PFSK-1 (cell line): Measurements from ENCODE around the gene RASSF1.

ENCODE experiments used
- FOXP2 ChIP-seq: optimal IDR thresholded peaks from 2 replicates; pipeline ENCODE3; 2011; ENCODE audit warnings: borderline replicate concordance, control low read depth, inconsistent platforms; ENCODE audit not compliant: insufficient read depth; ENCODE audit errors: extremely low read length, extremely low read depth
- POLR2AphosphoS5 ChIP-seq: IDR thresholded peaks from 2 replicates; pipeline ENCODE4 v1.6.1; 2012; ENCODE audit warnings: low read depth, mild to moderate bottlenecking, control low read depth, low read length, moderate library complexity
- REST ChIP-seq, 2 experiments: IDR thresholded peaks; 2 replicates each; pipeline versions ENCODE4 v1.6.1 to v1.8.0; 2011 to 2012; ENCODE audit warnings: low read depth in 2 of 2, low read length in 2 of 2, control low read depth in 1 of 2, inconsistent platforms in 1 of 2, mild to moderate bottlenecking in 1 of 2, moderate library complexity in 1 of 2; ENCODE audit not compliant: insufficient read depth in 1 of 2
- SIN3A ChIP-seq: IDR thresholded peaks from 2 replicates; pipeline ENCODE4 v1.6.1; 2012; ENCODE audit warnings: mild to moderate bottlenecking, low read length, moderate library complexity, borderline replicate concordance; ENCODE audit not compliant: insufficient read depth
- TAF1 ChIP-seq: IDR thresholded peaks from 2 replicates; pipeline ENCODE4 v1.6.1; 2012; ENCODE audit warnings: low read length, control low read depth, borderline replicate concordance; ENCODE audit not compliant: insufficient read depth

RASSF1 gene

GRCh38 chr3:50288387-50289007 lies 52.1 kb downstream of the RASSF1 start:
- TF ChIP-seq REST (IDR thresholded peaks at IDR 0.05; ENCODE audit: insufficient read depth in 1 of 2, low read depth in 2 of 2, low read length in 2 of 2) (no peak), SIN3A (no peak), POLR2AphosphoS5 (no peak), TAF1 (no peak), FOXP2 (no peak)

GRCh38 chr3:50287262-50287661 lies 53.4 kb downstream of the RASSF1 start:
- TF ChIP-seq FOXP2 = no peak
- no peak for TF ChIP-seq POLR2AphosphoS5
- no peak for TF ChIP-seq REST (IDR thresholded peaks at IDR 0.05; ENCODE audit: insufficient read depth in 1 of 2, low read depth in 2 of 2, low read length in 2 of 2)
- TF ChIP-seq SIN3A = no peak
- TF ChIP-seq TAF1 = no peak

GRCh38 chr3:50286322-50287227 lies 54.1 kb downstream of the RASSF1 start:
- TF ChIP-seq FOXP2 (no peak), TAF1 (no peak), POLR2AphosphoS5 (no peak), SIN3A (no peak), REST (IDR thresholded peaks at IDR 0.05; ENCODE audit: insufficient read depth in 1 of 2, low read depth in 2 of 2, low read length in 2 of 2) (no peak)
